CD8-positive, alpha-beta memory T cell (primary cell): Measurements from ENCODE around the gene ELFN1. TPM values are rescaled to one million over a fixed set of nuclear protein-coding genes. Genes with fewer than 3 reads are reported as not detected.

Experiments used
- CTCF ChIA-PET: fragments of 350-600 bp; sonication (Branson Sonifier 250); formaldehyde crosslinking; loops from one replicate; lab custom pipeline; 2021; ENCODE audit warnings: antibody characterized with exemption; lab: Charles Lee
- POLR2A ChIA-PET: fragments of 350-600 bp; sonication (Branson Sonifier 250); formaldehyde crosslinking; loops from one replicate; lab custom pipeline; 2021; ENCODE audit warnings: antibody characterized with exemption; lab: Charles Lee
- DNase-seq, 5 donors: peaks; one replicate each; pipeline versions ENCODE4 v3.0.0 to v3.0.0-alpha.2; 2020 to 2022; ENCODE audit warnings: mixed read lengths in 1 of 5
- H3K27ac ChIP-seq: one replicate; pipeline ENCODE4 v1.7.0; 2013; ENCODE audit warnings: low read depth, mild to moderate bottlenecking, low read length, moderate library complexity
- H3K27me3 ChIP-seq: 2 replicates; pipeline ENCODE4 v1.7.0; 2013; ENCODE audit warnings: low read length, mild to moderate bottlenecking; ENCODE audit not compliant: insufficient read depth, poor library complexity, severe bottlenecking
- H3K36me3 ChIP-seq: 2 replicates; pipeline ENCODE4 v1.7.0; 2013; ENCODE audit warnings: mild to moderate bottlenecking, low read length, moderate library complexity; ENCODE audit not compliant: insufficient read depth
- H3K4me1 ChIP-seq: 2 replicates; pipeline ENCODE4 v1.7.0; 2013; ENCODE audit warnings: mild to moderate bottlenecking, low read length, moderate library complexity; ENCODE audit not compliant: insufficient read depth
- H3K4me3 ChIP-seq: 2 replicates; pipeline ENCODE4 v1.7.0; 2013; ENCODE audit warnings: mild to moderate bottlenecking, low read length
- H3K9me3 ChIP-seq: 2 replicates; pipeline ENCODE4 v1.7.0; 2013; ENCODE audit warnings: mild to moderate bottlenecking, low read length
- H3K27ac Mint-ChIP-seq, 8 donors: one replicate each; pipeline ENCODE4 v1.8.0; 2020 to 2021; ENCODE audit warnings: mixed read lengths in 8 of 8, mild to moderate bottlenecking in 6 of 8, inconsistent platforms in 3 of 8, moderate library complexity in 3 of 8
- H3K27me3 Mint-ChIP-seq, 2 donors: one replicate each; pipeline ENCODE4 v1.8.0; 2020 to 2021; ENCODE audit warnings: mixed read lengths in 2 of 2, mild to moderate bottlenecking in 1 of 2, moderate library complexity in 1 of 2
- H3K36me3 Mint-ChIP-seq, 3 donors: one replicate each; pipeline ENCODE4 v1.8.0; 2020 to 2021; ENCODE audit warnings: mixed read lengths in 3 of 3, inconsistent platforms in 1 of 3, mild to moderate bottlenecking in 1 of 3
- H3K4me1 Mint-ChIP-seq, 3 donors: one replicate each; pipeline ENCODE4 v1.8.0; 2020 to 2021; ENCODE audit warnings: mixed read lengths in 3 of 3, inconsistent platforms in 1 of 3, mild to moderate bottlenecking in 1 of 3
- H3K4me3 Mint-ChIP-seq, 7 donors: one replicate each; pipeline ENCODE4 v1.8.0; 2020 to 2021; ENCODE audit warnings: mixed read lengths in 7 of 7, mild to moderate bottlenecking in 6 of 7, moderate library complexity in 4 of 7, inconsistent platforms in 2 of 7
- H3K9me3 Mint-ChIP-seq, 5 donors: one replicate each; pipeline ENCODE4 v1.8.0; 2020 to 2022; ENCODE audit warnings: mixed read lengths in 5 of 5, mild to moderate bottlenecking in 3 of 5, moderate library complexity in 2 of 5, inconsistent platforms in 1 of 5
- polyA plus RNA-seq: library from polyadenylated mRNA; unstranded; fragments of 300-500 nt; fragmentation: Illumina TruSeq; gene quantifications from one replicate; pipeline ENCODE4 v1.2.3, GENCODE V29; 2021
- total RNA-seq, 2 experiments: library from RNA; stranded (reverse); gene quantifications; one replicate each; pipeline ENCODE4 v1.2.3, GENCODE V29; 2021

The ELFN1 gene
- total RNA-seq (under 1 TPM; 0.15 to 0.22 TPM), polyA plus RNA-seq (0.20 TPM)

DNA sequence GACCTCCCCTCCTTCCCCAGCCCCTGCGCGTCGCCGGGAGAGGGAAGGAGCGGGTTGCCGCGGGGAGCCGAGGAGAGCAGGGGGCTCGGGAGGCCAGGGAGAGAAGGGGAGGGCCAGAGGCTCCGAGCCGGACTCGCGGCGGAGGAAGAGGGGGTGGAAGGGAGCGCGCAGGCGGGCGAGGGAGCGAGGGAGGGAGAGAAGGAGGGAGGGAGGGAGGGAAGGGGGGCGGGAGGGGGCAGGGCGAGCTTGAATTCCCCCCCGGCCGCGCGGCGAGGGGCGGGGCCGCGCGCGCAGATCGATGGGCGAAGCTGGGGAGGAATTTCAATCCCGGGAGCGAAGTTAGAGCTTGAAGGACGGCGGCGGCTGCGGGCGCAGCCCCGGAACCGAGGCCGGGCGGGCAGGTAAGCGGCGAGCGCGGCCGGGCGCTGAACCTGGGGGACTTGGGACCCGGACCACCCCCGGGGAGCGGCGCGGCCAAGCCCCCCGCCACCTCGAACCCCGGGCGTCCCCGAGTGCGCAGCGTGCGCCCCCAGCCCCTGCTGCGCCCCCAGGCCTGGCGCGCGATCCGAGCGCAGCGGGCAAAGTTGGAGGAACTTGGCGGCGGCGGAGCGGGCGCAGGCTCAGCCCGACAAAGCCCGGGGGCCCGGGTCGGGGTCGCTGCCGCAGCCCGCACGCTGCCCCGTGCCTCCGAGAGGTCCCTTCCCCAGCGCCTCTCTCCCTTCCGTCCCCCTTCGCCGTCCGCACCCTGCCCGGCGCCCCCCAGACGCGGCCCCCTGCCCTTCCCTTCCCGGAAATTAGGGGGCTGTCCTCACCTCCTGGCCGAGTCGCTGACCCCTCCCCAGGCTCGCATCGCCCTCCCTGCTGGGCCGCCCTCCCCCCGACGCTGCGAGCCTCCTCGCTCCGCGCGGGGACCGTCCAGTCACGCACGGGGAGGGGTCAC is at the start of gene ELFN1:
ELFN1 (plus strand) TSS at position 324 of the 940 bp plus-strand sequence. CDS start 74,320 bp downstream, outside the sequence.
- CTCF ChIA-PET, result no interaction called here
- Mint-ChIP-seq H3K27ac (peak within 1 kb of the TSS in 1 of 8 donors; percentile 12), H3K4me1 (peaks cover 6 to 21% (median 6%) of the 10 kb centered on the region in 3 donors), H3K4me3 (peak within 1 kb of the TSS; percentile 31 to 67 (median 55)), H3K36me3 (no peaks in the 10 kb centered on the region), H3K27me3 (peaks cover 30 to 33% of the 10 kb centered on the region in 2 donors), H3K9me3 (no peaks in the 10 kb centered on the region)
- H3K4me3 ChIP-seq, result no peak within 1 kb of the TSS
- peak in 1 of 5 donors; percentile 19 for DNase-seq
- no peaks in the 10 kb centered on the region for H3K9me3 ChIP-seq
- no peaks in the 10 kb centered on the region for H3K36me3 ChIP-seq
- POLR2A ChIA-PET, result no interaction called here
- no peak within 1 kb of the TSS for H3K27ac ChIP-seq
- H3K4me1 ChIP-seq, result no peaks in the 10 kb centered on the region
- peaks cover 27% of the 10 kb centered on the region for H3K27me3 ChIP-seq

DNA sequence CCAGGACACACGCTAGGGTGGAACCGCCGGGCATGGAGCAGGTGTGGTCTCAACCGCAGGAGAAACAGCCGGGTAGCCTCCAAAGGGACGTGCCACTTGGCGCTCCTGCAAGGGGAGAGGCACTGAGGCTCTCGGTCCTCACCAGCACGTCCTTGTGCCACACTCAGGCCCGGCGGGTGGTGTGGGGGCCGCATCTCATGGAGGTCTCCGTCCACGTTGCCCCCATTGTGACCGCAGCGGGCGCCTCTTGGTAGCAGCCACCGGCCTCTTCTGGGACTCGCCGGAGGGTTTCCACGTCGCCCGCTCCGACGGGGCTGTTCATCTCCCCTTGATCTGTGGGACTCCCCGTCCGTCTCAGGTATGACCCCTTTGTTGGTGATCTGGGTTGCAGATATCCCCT is 49.2 kb upstream of the ELFN1 start:
- H3K4me3 Mint-ChIP-seq, result no peak overlapping the region
- Histone ChIP-seq H3K9me3 (no peaks in the 10 kb centered on the region), H3K4me1 (no peaks in the 10 kb centered on the region), H3K4me3 (no peak overlapping the region), H3K27ac (no peak overlapping the region), H3K36me3 (no peaks in the 10 kb centered on the region), H3K27me3 (no peaks in the 10 kb centered on the region)
- no peaks in the 10 kb centered on the region for H3K36me3 Mint-ChIP-seq
- POLR2A ChIA-PET, result no interaction called here
- H3K27ac Mint-ChIP-seq, result no peak overlapping the region
- CTCF ChIA-PET, result no interaction called here
- H3K4me1 Mint-ChIP-seq, result no peaks in the 10 kb centered on the region
- DNase-seq, result no peak
- peaks cover 0 to 3% of the 10 kb centered on the region in 2 donors for H3K27me3 Mint-ChIP-seq
- H3K9me3 Mint-ChIP-seq, result no peaks in the 10 kb centered on the region

DNA sequence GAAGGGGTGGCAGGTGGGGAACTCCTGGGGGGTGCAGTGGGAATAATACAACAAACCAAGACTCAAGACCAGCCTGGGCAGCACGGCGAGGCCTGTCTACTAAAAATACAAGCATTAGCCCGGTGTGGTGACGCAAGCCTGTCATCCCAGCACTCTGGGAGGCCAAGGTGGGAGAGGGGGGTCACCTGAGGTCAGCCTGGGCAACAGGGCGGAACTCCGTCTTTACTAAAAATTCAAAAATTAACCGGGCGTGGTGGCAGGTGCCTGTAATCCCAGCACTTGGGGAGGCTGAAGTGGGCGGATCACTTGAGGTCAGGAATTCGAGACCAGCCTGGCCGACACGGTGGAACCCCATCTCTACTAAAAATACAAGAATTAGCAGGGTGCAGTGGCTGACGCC is 48.4 kb upstream of the ELFN1 start:
- CTCF ChIA-PET, result no interaction called here
- no peak overlapping the region for H3K27ac ChIP-seq

DNA sequence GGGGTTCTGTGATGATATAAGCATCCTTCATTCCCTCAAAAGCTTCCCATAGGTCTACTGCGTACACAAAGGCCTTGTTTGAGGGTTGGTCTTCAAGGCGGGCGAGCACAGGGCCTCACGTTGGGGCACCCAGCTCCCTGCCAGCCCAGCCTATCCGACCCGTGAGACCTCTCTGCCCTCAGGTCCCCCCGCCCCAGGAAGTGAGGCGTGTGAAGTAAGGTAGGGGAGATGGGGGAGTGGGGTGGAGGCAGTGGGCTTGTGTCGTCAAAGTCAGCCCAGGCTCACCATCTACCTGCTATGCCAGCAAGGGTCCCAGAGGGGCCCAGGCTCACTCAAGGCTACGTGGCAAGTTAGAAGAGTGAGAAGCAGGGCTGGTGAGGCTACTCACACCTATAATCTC is 47.6 kb upstream of the ELFN1 start:
- no peak overlapping the region for H3K27ac ChIP-seq
- no peaks in the 10 kb centered on the region for H3K36me3 Mint-ChIP-seq
- DNase-seq, result no peak
- peaks cover 0 to 1% of the 10 kb centered on the region in 2 donors for H3K27me3 Mint-ChIP-seq
- no peaks in the 10 kb centered on the region for H3K4me1 Mint-ChIP-seq
- H3K4me3 Mint-ChIP-seq, result no peak overlapping the region
- ChIA-PET POLR2A (no interaction called here), CTCF (no interaction called here)
- no peaks in the 10 kb centered on the region for H3K36me3 ChIP-seq
- no peaks in the 10 kb centered on the region for H3K4me1 ChIP-seq
- H3K27ac Mint-ChIP-seq, result no peak overlapping the region
- H3K9me3 ChIP-seq, result no peaks in the 10 kb centered on the region
- no peak overlapping the region for H3K4me3 ChIP-seq
- H3K27me3 ChIP-seq, result no peaks in the 10 kb centered on the region
- no peaks in the 10 kb centered on the region for H3K9me3 Mint-ChIP-seq

More for the DNA sequence above, 48.4 kb upstream of the ELFN1 start:
- H3K27ac Mint-ChIP-seq, result no peak overlapping the region
- Histone ChIP-seq H3K4me3 (no peak overlapping the region), H3K9me3 (no peaks in the 10 kb centered on the region), H3K36me3 (no peaks in the 10 kb centered on the region), H3K4me1 (no peaks in the 10 kb centered on the region), H3K27me3 (no peaks in the 10 kb centered on the region)
- peak overlapping the region in 1 of 7 donors; percentile 63 for H3K4me3 Mint-ChIP-seq
- H3K36me3 Mint-ChIP-seq, result no peaks in the 10 kb centered on the region
- no peaks in the 10 kb centered on the region for H3K9me3 Mint-ChIP-seq
- DNase-seq, result no peak
- POLR2A ChIA-PET, result no interaction called here
- H3K27me3 Mint-ChIP-seq, result peaks cover 0 to 2% of the 10 kb centered on the region in 2 donors
- H3K4me1 Mint-ChIP-seq, result no peaks in the 10 kb centered on the region

DNA sequence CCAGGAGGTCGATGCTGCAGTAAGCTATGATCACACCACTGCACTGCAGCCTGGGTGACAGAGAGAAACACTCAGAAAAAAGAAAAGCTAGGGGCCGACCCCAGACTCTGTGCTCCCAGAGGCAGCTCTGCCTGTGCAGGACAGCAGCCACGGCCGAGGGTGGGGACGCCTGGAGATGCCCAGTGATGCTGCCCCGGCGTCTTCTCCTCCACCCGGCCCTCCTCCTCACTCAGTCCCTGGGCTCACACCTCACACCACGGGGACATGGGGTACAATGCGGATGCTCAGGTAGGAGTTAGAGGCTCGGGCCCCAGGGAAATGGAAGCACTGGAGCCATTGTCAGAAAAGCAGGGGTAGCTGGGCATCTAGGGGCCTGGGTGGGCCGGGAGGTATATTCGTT is 46.3 kb upstream of the ELFN1 start:
- Mint-ChIP-seq H3K4me3 (no peak overlapping the region), H3K27ac (no peak overlapping the region), H3K27me3 (peaks cover 0 to 1% of the 10 kb centered on the region in 2 donors), H3K4me1 (no peaks in the 10 kb centered on the region), H3K9me3 (no peaks in the 10 kb centered on the region), H3K36me3 (no peaks in the 10 kb centered on the region)
- Histone ChIP-seq H3K9me3 (no peaks in the 10 kb centered on the region), H3K27me3 (no peaks in the 10 kb centered on the region), H3K36me3 (no peaks in the 10 kb centered on the region), H3K4me1 (no peaks in the 10 kb centered on the region), H3K27ac (no peak overlapping the region), H3K4me3 (no peak overlapping the region)
- POLR2A ChIA-PET, result no interaction called here
- no peak for DNase-seq
- CTCF ChIA-PET, result interaction anchor here (1.5 kb wide), 1 partner anchor 10 kb away, joined by 3 read pairs; no protein-coding TSS in a partner anchor

DNA sequence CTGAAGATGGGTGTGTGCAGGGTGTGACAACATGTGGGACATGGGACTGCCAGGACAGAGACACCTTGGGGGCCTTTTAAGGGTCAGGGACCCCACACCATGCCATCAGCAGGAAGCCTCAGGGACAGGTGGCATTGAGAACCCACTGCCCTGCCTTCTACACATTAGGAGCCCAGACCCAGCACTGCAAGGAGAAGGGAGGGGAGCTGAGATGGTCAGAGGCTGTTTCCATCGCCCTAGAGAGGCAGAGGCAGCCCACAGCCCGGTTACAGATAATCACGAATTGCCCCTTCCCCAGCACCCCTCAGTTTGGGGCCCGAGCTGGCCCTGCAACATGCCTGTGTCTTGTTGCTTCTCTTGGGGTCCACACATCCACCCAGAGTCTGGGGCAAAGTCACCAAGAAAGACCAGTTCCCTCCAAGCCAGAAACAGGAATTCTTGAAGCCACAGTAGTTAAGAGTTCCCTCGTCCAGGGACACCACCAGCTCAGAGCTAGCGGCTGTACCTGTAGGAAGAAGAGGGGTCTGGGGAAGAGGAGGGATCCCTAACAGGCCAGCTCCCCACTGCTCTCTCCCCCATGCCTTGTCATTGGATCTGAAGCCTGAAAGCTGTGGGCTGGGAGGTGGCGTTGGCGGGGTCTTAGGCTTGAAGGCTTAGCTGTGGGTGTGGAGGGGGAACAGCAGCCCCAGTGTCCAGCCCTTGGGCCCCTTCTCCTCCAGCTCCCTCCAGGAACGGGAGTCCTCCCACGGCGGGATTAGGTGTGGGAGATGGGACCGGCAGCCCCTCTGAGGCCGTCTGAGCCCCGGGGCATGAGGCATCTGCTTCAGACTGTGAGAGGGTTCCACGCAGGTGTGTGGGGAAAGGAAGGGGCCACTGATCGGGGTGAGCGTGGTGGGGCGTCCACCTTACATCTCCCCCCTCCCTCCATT is 44.8 kb upstream of the ELFN1 start:
- Histone ChIP-seq H3K27me3 (no peaks in the 10 kb centered on the region), H3K9me3 (no peaks in the 10 kb centered on the region), H3K4me3 (no peak overlapping the region), H3K27ac (no peak overlapping the region), H3K4me1 (no peaks in the 10 kb centered on the region), H3K36me3 (no peaks in the 10 kb centered on the region)
- Mint-ChIP-seq H3K4me1 (no peaks in the 10 kb centered on the region), H3K4me3 (no peak overlapping the region), H3K27ac (peak overlapping the region in 1 of 8 donors; percentile 36), H3K36me3 (no peaks in the 10 kb centered on the region), H3K9me3 (peaks cover 0 to 4% (median 0%) of the 10 kb centered on the region in 5 donors), H3K27me3 (peaks cover 0 to 1% of the 10 kb centered on the region in 2 donors)
- no peak for DNase-seq
- ChIA-PET CTCF (interaction anchor here (1.5 kb wide), 1 partner anchor 8 kb away, joined by 3 read pairs; no protein-coding TSS in a partner anchor), POLR2A (no interaction called here)

DNA sequence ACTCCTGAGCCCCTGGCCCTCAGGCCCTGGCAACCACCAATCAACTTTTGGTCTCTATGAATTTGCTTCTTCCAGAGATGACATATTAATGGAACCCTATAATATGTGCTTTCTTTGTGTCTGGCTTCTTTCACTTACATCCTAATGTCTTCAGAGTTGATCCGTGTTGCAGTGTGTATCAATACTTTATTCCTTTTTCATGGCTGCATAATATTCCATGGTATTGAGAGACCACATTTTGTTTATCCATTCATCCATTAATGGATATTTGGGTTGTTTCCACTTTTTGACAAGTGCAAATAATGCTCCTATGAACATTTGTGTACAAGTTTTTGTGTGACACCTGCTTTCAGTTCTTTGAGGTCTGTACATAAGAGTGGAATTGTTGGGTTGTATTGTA is 43.3 kb upstream of the ELFN1 start:
- H3K36me3 ChIP-seq, result no peaks in the 10 kb centered on the region
- H3K9me3 ChIP-seq, result no peaks in the 10 kb centered on the region
- H3K4me1 Mint-ChIP-seq, result no peaks in the 10 kb centered on the region
- no peaks in the 10 kb centered on the region for H3K4me1 ChIP-seq
- ChIA-PET POLR2A (no interaction called here), CTCF (no interaction called here)
- H3K36me3 Mint-ChIP-seq, result no peaks in the 10 kb centered on the region
- peaks cover 0 to 4% (median 0%) of the 10 kb centered on the region in 5 donors for H3K9me3 Mint-ChIP-seq
- DNase-seq, result no peak
- peaks cover 4 to 8% of the 10 kb centered on the region in 2 donors for H3K27me3 Mint-ChIP-seq
- no peaks in the 10 kb centered on the region for H3K27me3 ChIP-seq
- H3K27ac Mint-ChIP-seq, result peak overlapping the region in 2 of 8 donors; percentile 72 to 76
- H3K27ac ChIP-seq, result no peak overlapping the region
- H3K4me3 ChIP-seq, result no peak overlapping the region
- H3K4me3 Mint-ChIP-seq, result no peak overlapping the region
